ENCODE results near the gene AOX1. TPM values are rescaled to one million over a fixed set of nuclear protein-coding genes. Genes with fewer than 3 reads are reported as not detected.
"Not testable (repeated sequence)": the region's sequence is repeated elsewhere in the genome, so short reads cannot be mapped to it uniquely, and the experiment has no call there.

The AOX1 gene
- total RNA-seq, 1 donor from 2014 or later: 3.4 TPM

DNA sequence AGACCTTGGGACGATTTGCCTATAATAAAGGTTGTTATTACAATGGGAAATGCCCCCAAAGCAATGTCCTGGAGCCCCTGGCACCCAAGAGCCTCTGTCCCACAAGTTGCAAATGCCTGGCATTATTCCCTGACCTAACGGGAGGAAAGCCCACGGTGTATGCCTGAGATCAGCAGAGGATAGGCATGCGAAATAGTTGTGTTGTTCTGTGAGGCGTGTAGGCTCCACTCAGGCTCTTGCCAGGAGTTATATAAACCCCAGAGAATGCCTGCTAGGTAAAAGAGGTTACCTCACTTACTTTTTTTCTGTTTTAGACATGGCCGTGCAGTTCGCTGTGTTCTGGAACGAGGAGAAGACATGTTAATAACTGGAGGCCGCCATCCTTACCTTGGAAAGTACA is 52.1 kb downstream of the AOX1 start:
- no peak overlapping the region for H3K4me3 ChIP-seq (ENCODE audit: insufficient read depth, low read depth, low read length)
- TF ChIP-seq EZH2 (IDR thresholded peaks at IDR 0.05; ENCODE audit: insufficient read depth, low read length): no peak
- TF ChIP-seq, protein P1, sequence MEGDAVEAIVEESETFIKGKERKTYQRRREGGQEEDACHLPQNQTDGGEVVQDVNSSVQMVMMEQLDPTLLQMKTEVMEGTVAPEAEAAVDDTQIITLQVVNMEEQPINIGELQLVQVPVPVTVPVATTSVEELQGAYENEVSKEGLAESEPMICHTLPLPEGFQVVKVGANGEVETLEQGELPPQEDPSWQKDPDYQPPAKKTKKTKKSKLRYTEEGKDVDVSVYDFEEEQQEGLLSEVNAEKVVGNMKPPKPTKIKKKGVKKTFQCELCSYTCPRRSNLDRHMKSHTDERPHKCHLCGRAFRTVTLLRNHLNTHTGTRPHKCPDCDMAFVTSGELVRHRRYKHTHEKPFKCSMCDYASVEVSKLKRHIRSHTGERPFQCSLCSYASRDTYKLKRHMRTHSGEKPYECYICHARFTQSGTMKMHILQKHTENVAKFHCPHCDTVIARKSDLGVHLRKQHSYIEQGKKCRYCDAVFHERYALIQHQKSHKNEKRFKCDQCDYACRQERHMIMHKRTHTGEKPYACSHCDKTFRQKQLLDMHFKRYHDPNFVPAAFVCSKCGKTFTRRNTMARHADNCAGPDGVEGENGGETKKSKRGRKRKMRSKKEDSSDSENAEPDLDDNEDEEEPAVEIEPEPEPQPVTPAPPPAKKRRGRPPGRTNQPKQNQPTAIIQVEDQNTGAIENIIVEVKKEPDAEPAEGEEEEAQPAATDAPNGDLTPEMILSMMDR (IDR thresholded peaks at IDR 0.05; ENCODE audit: insufficient read depth, low read depth, low read length): no peak
- DNase-seq (ENCODE audit: low read depth) (no peak), FAIRE-seq (no peak)
- H3K27me3 ChIP-seq (ENCODE audit: insufficient read depth, low read length): no peaks in the 10 kb centered on the region
- H3K79me2 ChIP-seq (ENCODE audit: insufficient read depth, low read length): no peaks in the 10 kb centered on the region
- Mint-ChIP-seq H3K27me3 (ENCODE audit: low read depth, unreplicated experiment) (no peaks in the 10 kb centered on the region), H3K4me1 (ENCODE audit: low read depth, unreplicated experiment) (no peaks in the 10 kb centered on the region), H3K27ac (ENCODE audit: unreplicated experiment) (no peak overlapping the region), H3K36me3 (ENCODE audit: low read depth, unreplicated experiment) (no peaks in the 10 kb centered on the region), H3K4me3 (ENCODE audit: unreplicated experiment) (no peak overlapping the region), H3K9me3 (ENCODE audit: unreplicated experiment) (peaks cover 1% of the 10 kb centered on the region)
- H3K9me3 ChIP-seq (ENCODE audit: insufficient read depth, low read depth, low read length): no peaks in the 10 kb centered on the region
- H3K9ac ChIP-seq (ENCODE audit: low read length): no peak overlapping the region
- H3K36me3 ChIP-seq (ENCODE audit: insufficient read depth, low read length): peaks cover 3% of the 10 kb centered on the region
- H4K20me1 ChIP-seq (ENCODE audit: insufficient read depth, low read length): no peaks in the 10 kb centered on the region
- no peaks in the 10 kb centered on the region for H3K4me1 ChIP-seq (ENCODE audit: insufficient read depth, low read length)
- H2AFZ ChIP-seq (ENCODE audit: low read depth, low read length): no peak overlapping the region
- H3K4me2 ChIP-seq (ENCODE audit: low read length): no peak overlapping the region
- no peak overlapping the region for H3K27ac ChIP-seq (ENCODE audit: low read depth, low read length)

DNA sequence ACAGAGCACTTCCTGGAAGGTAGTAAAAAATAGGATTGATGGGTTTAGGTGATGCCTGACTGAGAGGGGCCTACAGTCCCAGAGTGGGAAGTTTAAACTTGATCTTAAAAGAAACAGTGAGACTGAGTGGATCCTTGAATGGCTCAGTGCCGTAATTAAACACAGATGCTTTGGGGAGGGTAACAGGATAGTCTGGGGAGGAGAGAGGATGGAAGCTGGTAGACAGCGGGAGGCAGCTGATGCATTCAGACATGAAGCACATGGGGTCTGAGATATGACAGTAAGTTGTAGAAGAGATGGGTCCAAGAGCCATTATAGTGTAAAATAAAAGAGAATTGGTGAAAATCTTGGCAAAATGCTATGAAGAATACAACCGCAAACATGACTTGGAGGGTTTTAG is 54.4 kb downstream of the AOX1 start:
- Histone ChIP-seq H2AFZ (ENCODE audit: low read depth, low read length) (no peak overlapping the region), H3K9me3 (ENCODE audit: insufficient read depth, low read depth, low read length) (no peaks in the 10 kb centered on the region), H3K4me3 (ENCODE audit: insufficient read depth, low read depth, low read length) (no peak overlapping the region), H3K27me3 (ENCODE audit: insufficient read depth, low read length) (no peaks in the 10 kb centered on the region), H3K27ac (ENCODE audit: low read depth, low read length) (no peak overlapping the region), H3K9ac (ENCODE audit: low read length) (no peak overlapping the region), H3K79me2 (ENCODE audit: insufficient read depth, low read length) (no peaks in the 10 kb centered on the region), H3K4me2 (ENCODE audit: low read length) (no peak overlapping the region), H3K4me1 (ENCODE audit: insufficient read depth, low read length) (no peaks in the 10 kb centered on the region), H4K20me1 (ENCODE audit: insufficient read depth, low read length) (no peaks in the 10 kb centered on the region), H3K36me3 (ENCODE audit: insufficient read depth, low read length) (peaks cover 3% of the 10 kb centered on the region)
- Mint-ChIP-seq H3K27me3 (ENCODE audit: low read depth, unreplicated experiment) (no peaks in the 10 kb centered on the region), H3K4me3 (ENCODE audit: unreplicated experiment) (no peak overlapping the region), H3K36me3 (ENCODE audit: low read depth, unreplicated experiment) (no peaks in the 10 kb centered on the region), H3K9me3 (ENCODE audit: unreplicated experiment) (peaks cover 1% of the 10 kb centered on the region), H3K4me1 (ENCODE audit: low read depth, unreplicated experiment) (no peaks in the 10 kb centered on the region), H3K27ac (ENCODE audit: unreplicated experiment) (no peak overlapping the region)
- DNase-seq (ENCODE audit: low read depth) (no peak), FAIRE-seq (no peak)
- TF ChIP-seq, protein P1 (IDR thresholded peaks at IDR 0.05; ENCODE audit: insufficient read depth, low read depth, low read length): no peak

DNA sequence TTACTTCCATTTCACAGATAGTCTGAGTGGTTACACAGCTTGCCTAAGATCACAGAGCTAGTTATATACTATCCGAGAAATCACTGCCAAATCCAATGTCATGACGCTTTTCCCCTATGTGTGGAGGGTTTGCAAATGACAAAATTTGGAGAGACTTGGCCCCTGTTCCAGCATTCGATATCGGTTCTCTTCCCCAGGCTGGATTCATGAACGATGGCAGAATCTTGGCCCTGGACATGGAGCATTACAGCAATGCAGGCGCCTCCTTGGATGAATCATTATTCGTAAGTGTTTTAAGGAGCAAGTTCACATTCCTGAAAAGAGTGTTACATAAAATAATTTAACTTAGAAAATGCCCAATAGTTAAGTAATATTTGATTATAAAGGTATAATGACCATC is 55.1 kb downstream of the AOX1 start:
- no peak overlapping the region for H3K9ac ChIP-seq (ENCODE audit: low read length)
- no peak overlapping the region for H3K4me3 Mint-ChIP-seq (ENCODE audit: unreplicated experiment)
- H3K27ac Mint-ChIP-seq (ENCODE audit: unreplicated experiment): no peak overlapping the region
- peaks cover 3% of the 10 kb centered on the region for H3K36me3 ChIP-seq (ENCODE audit: insufficient read depth, low read length)
- H3K4me3 ChIP-seq (ENCODE audit: insufficient read depth, low read depth, low read length): no peak overlapping the region
- TF ChIP-seq EZH2 (IDR thresholded peaks at IDR 0.05; ENCODE audit: insufficient read depth, low read length): no peak
- TF ChIP-seq, protein P1 (IDR thresholded peaks at IDR 0.05; ENCODE audit: insufficient read depth, low read depth, low read length): no peak
- H3K79me2 ChIP-seq (ENCODE audit: insufficient read depth, low read length): no peaks in the 10 kb centered on the region
- DNase-seq (ENCODE audit: low read depth): no peak
- H3K27me3 ChIP-seq (ENCODE audit: insufficient read depth, low read length): no peaks in the 10 kb centered on the region
- H3K27ac ChIP-seq (ENCODE audit: low read depth, low read length): no peak overlapping the region
- no peaks in the 10 kb centered on the region for H3K36me3 Mint-ChIP-seq (ENCODE audit: low read depth, unreplicated experiment)
- H2AFZ ChIP-seq (ENCODE audit: low read depth, low read length): no peak overlapping the region
- no peak overlapping the region for H3K4me2 ChIP-seq (ENCODE audit: low read length)
- H3K9me3 Mint-ChIP-seq (ENCODE audit: unreplicated experiment): peaks cover 1% of the 10 kb centered on the region
- no peaks in the 10 kb centered on the region for H3K4me1 ChIP-seq (ENCODE audit: insufficient read depth, low read length)
- H4K20me1 ChIP-seq (ENCODE audit: insufficient read depth, low read length): no peaks in the 10 kb centered on the region
- H3K27me3 Mint-ChIP-seq (ENCODE audit: low read depth, unreplicated experiment): no peaks in the 10 kb centered on the region
- no peaks in the 10 kb centered on the region for H3K4me1 Mint-ChIP-seq (ENCODE audit: low read depth, unreplicated experiment)
- FAIRE-seq: no peak
- no peaks in the 10 kb centered on the region for H3K9me3 ChIP-seq (ENCODE audit: insufficient read depth, low read depth, low read length)

DNA sequence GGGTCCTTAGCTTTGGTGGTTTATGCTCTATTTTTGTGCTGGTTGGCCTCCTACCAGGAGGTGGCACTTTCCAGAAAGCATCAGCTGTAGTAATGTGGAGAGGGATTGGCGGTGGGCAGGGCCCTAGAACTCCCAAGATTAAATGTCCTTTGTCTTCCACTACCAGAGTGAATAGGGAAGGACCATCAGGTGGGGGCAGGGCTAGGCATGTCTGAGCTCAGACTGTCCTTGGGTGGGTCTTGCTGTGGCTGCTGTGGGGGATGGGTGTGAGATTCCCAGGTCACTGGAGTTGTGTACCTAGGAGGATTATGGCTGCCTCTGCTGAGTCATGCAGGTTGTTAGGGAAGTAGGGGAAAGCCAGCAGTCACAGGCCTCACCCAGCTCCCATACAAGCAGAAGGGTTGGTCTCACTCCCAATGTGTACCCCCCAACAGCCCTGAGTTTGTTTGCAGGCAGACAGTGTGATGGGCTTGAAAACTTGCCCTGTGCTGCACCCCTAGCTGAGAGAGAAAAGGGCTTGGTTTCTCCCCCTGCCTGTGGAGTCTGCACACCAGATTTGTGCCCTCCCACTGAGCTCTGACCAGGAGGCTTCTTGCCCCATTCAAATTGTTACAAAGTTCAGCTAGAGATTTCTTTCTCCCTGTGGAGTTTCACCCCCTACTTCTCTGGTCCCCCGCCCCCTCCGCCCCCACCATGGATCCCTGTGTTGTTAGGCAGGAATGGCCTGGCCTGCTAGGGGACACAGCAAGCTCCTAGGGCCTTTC is 62.9 kb downstream of the AOX1 start:
- H3K4me3 ChIP-seq (ENCODE audit: insufficient read depth, low read depth, low read length): not testable (repeated sequence)

More for the DNA sequence above, 62.9 kb downstream of the AOX1 start:
- H2AFZ ChIP-seq (ENCODE audit: low read depth, low read length); DNase-seq (ENCODE audit: low read depth); H3K27ac ChIP-seq (ENCODE audit: low read depth, low read length); H3K9me3 Mint-ChIP-seq (ENCODE audit: unreplicated experiment); H3K4me3 Mint-ChIP-seq (ENCODE audit: unreplicated experiment); H3K4me1 ChIP-seq (ENCODE audit: insufficient read depth, low read length); H4K20me1 ChIP-seq (ENCODE audit: insufficient read depth, low read length); H3K36me3 Mint-ChIP-seq (ENCODE audit: low read depth, unreplicated experiment); H3K36me3 ChIP-seq (ENCODE audit: insufficient read depth, low read length); FAIRE-seq; H3K4me1 Mint-ChIP-seq (ENCODE audit: low read depth, unreplicated experiment); H3K27me3 ChIP-seq (ENCODE audit: insufficient read depth, low read length); H3K4me2 ChIP-seq (ENCODE audit: low read length); H3K9ac ChIP-seq (ENCODE audit: low read length); H3K27me3 Mint-ChIP-seq (ENCODE audit: low read depth, unreplicated experiment); H3K9me3 ChIP-seq (ENCODE audit: insufficient read depth, low read depth, low read length); H3K79me2 ChIP-seq (ENCODE audit: insufficient read depth, low read length): not testable (repeated sequence)
- H3K27ac Mint-ChIP-seq (ENCODE audit: unreplicated experiment): peak overlapping the region; percentile 62
